Endothelial cell of umbilical vein (primary cell): ENCODE measurements around the gene RASA2. TPM values are rescaled to one million over a fixed set of nuclear protein-coding genes. Genes with fewer than 3 reads are reported as not detected.

Experiments
- BruUV-seq: library from RNA; stranded (reverse); fragments of 400-500 nt; replicated peaks from 2 replicates; lab custom pipeline; 2021; lab: Mats Ljungman, UMichigan
- CTCF ChIA-PET: fragments of 300-600, 350-600 bp; sonication (Branson Sonifier 250); formaldehyde crosslinking; loops from one replicate; lab custom pipeline; 2021; ENCODE audit warnings: antibody characterized with exemption, inconsistent platforms; lab: Charles Lee
- POLR2A ChIA-PET: fragments of 300-600, 350-600 bp; sonication (Branson Sonifier 250); formaldehyde crosslinking; loops from one replicate; lab custom pipeline; 2021; ENCODE audit warnings: antibody characterized with exemption, inconsistent platforms; lab: Charles Lee
- DNase-seq: peaks from one replicate; pipeline ENCODE4 v3.0.0-alpha.2; 2011; ENCODE audit warnings: low read depth, low spot score
- FAIRE-seq: peaks from 2 replicates; lab custom pipeline; 2011; peaks lifted over from hg19 to GRCh38; lab: Jason Lieb, UNC
- H2AFZ ChIP-seq: 2 replicates; pipeline ENCODE4 v1.6.0; 2012; ENCODE audit warnings: low read depth, low read length, control low read depth, inconsistent platforms
- H3K27ac ChIP-seq: 2 replicates; pipeline ENCODE4 v1.5.1; 2011; ENCODE audit warnings: low read depth, mild to moderate bottlenecking, control low read depth, low read length, moderate library complexity; ENCODE audit not compliant: insufficient read depth
- H3K27me3 ChIP-seq, 2 experiments: 2 replicates each; pipeline versions ENCODE4 v1.6.0 to v1.6.1; 2011; ENCODE audit warnings: low read length in 2 of 2, mixed read lengths in 1 of 2; ENCODE audit not compliant: control insufficient read depth in 2 of 2, insufficient read depth in 2 of 2
- H3K36me3 ChIP-seq, 2 experiments: 2 replicates in 1 of 2; 3 replicates in 1 of 2; pipeline ENCODE4 v1.5.1; 2011; ENCODE audit warnings: low read length in 2 of 2, mild to moderate bottlenecking in 1 of 2, moderate library complexity in 1 of 2; ENCODE audit not compliant: control insufficient read depth in 2 of 2, insufficient read depth in 2 of 2; ENCODE audit errors: extremely low read depth in 1 of 2
- H3K4me1 ChIP-seq: 3 replicates; pipeline ENCODE4 v1.5.1; 2011; ENCODE audit warnings: mild to moderate bottlenecking, low read length; ENCODE audit not compliant: control insufficient read depth, insufficient read depth; ENCODE audit errors: extremely low read depth
- H3K4me2 ChIP-seq: 2 replicates; pipeline ENCODE4 v1.6.1; 2011; ENCODE audit warnings: low read length, control low read depth, mixed read lengths; ENCODE audit not compliant: insufficient read depth
- H3K4me3 ChIP-seq, 3 experiments: fragments of 200-600 bp in 1 of 3; sonication (generic), shearing (Covaris generic) in 1 of 3; replicated peaks in 1 of 3; 2 replicates each; pipeline ENCODE4 v1.5.1; 2011 to 2016; ENCODE audit warnings: control low read depth in 3 of 3, low read length in 3 of 3, mild to moderate bottlenecking in 2 of 3, inconsistent platforms in 1 of 3, low read depth in 1 of 3, moderate library complexity in 1 of 3; ENCODE audit not compliant: insufficient read depth in 1 of 3
- H3K79me2 ChIP-seq: 2 replicates; pipeline ENCODE4 v1.6.0; 2012; ENCODE audit warnings: low read length, inconsistent platforms; ENCODE audit not compliant: control insufficient read depth, insufficient read depth
- H3K9ac ChIP-seq: replicated peaks from 2 replicates; pipeline ENCODE3; 2011; ENCODE audit warnings: low read length, control low read depth; ENCODE audit not compliant: insufficient read depth; ENCODE audit errors: extremely low read depth
- H3K9me1 ChIP-seq: replicated peaks from 3 replicates; pipeline ENCODE4 v1.6.0; 2011; ENCODE audit warnings: mild to moderate bottlenecking, low read length; ENCODE audit not compliant: control insufficient read depth, insufficient read depth; ENCODE audit errors: extremely low read depth
- H3K9me3 ChIP-seq: replicated peaks from 2 replicates; pipeline ENCODE4 v1.5.1; 2012; ENCODE audit warnings: low read length, inconsistent platforms; ENCODE audit not compliant: control insufficient read depth, insufficient read depth
- H4K20me1 ChIP-seq: replicated peaks from 2 replicates; pipeline ENCODE3; 2011; ENCODE audit warnings: mild to moderate bottlenecking, low read length; ENCODE audit not compliant: control insufficient read depth, insufficient read depth; ENCODE audit errors: extremely low read depth
- FOS ChIP-seq: IDR thresholded peaks from 2 replicates; pipeline ENCODE4 v1.6.1; 2011; ENCODE audit warnings: mild to moderate bottlenecking, low read length, moderate library complexity, borderline replicate concordance; ENCODE audit not compliant: insufficient read depth
- GATA2 ChIP-seq: IDR thresholded peaks from 2 replicates; pipeline ENCODE4 v1.7.0; 2011; ENCODE audit warnings: low read depth, mild to moderate bottlenecking, moderate library complexity, mixed read lengths, low read length; ENCODE audit not compliant: insufficient read length, insufficient read depth
- JUN ChIP-seq: IDR thresholded peaks from 2 replicates; pipeline ENCODE4 v1.6.1; 2011; ENCODE audit warnings: borderline replicate concordance, low read depth; ENCODE audit not compliant: insufficient read length, insufficient read depth
- MYC ChIP-seq: IDR thresholded peaks from one replicate; pipeline ENCODE4 v1.6.1; 2011; ENCODE audit warnings: mild to moderate bottlenecking, low read depth, low read length
- POLR2A ChIP-seq: IDR thresholded peaks from 2 replicates; pipeline ENCODE4 v1.6.1; 2012; ENCODE audit warnings: low read depth, mild to moderate bottlenecking, control low read depth, low read length
- POLR2AphosphoS5 ChIP-seq: IDR thresholded peaks from 2 replicates; pipeline ENCODE4 v1.6.1; 2012; ENCODE audit warnings: low read depth, mild to moderate bottlenecking, control low read depth, low read length, moderate library complexity; ENCODE audit not compliant: insufficient read depth
- dilution Hi-C: fragments of 300-500 bp; cut with MboI; formaldehyde crosslinking; loops from one replicate; pipeline ENCODE4 v1.15.0; 2019; ENCODE audit warnings: low sequenced_read_pairs; ENCODE audit not compliant: extremely low pct_ligation_motif_present
- intact Hi-C: fragments of 100-400 bp; cut with micrococcal nuclease; formaldehyde crosslinking; loops from one replicate; pipeline ENCODE4 v1.10.0; 2022
- polyA plus RNA-seq, 4 experiments: library from polyadenylated mRNA; depleted of rRNA in 3 of 4; stranded (reverse) in 3 of 4; unstranded in 1 of 4; fragments of >200 nt; gene quantifications; 2 replicates each; pipeline versions ENCODE4 v1.2.1 to v1.2.3, GENCODE V29; 2011 to 2012; ENCODE audit warnings: missing spikeins in 1 of 4
- total RNA-seq: library from RNA; stranded (reverse); gene quantifications from 2 replicates; pipeline ENCODE4 v1.2.3, GENCODE V29; 2021
- TF ChIP-seq, protein P1 (sequence below): IDR thresholded peaks from 2 replicates; pipeline ENCODE4 v1.6.1; 2011; ENCODE audit not compliant: insufficient read depth, insufficient read length
- TF ChIP-seq, protein P2 (sequence below), 2 donors: IDR thresholded peaks; 1 replicate in 1 of 2; 2 replicates in 1 of 2; pipeline ENCODE4 v1.5.1; 2011; ENCODE audit warnings: low read length in 2 of 2, mild to moderate bottlenecking in 2 of 2, moderate library complexity in 2 of 2, control low read depth in 1 of 2, inconsistent platforms in 1 of 2, low read depth in 1 of 2; ENCODE audit not compliant: insufficient read depth in 1 of 2; ENCODE audit errors: extremely low read depth in 1 of 2

The RASA2 gene
- total and polyA plus RNA-seq, 2 donors (not counting 3 experiments of a cell fraction or from before 2014, with no cell fraction given), result 3.1 to 20.2 TPM

GRCh38 chr3:141521781-141522180, 35.0 kb downstream of the RASA2 start:
- Histone ChIP-seq H3K4me3 (no peak overlapping the region), H3K9ac (no peak overlapping the region), H3K9me1 (no peaks in the 10 kb centered on the region), H3K27ac (no peak overlapping the region), H3K9me3 (no peaks in the 10 kb centered on the region), H3K36me3 (peaks cover 2 to 5% of the 10 kb centered on the region in 2 experiments), H3K4me1 (peaks cover 24% of the 10 kb centered on the region), H2AFZ (no peak overlapping the region), H3K4me2 (no peak overlapping the region), H4K20me1 (no peaks in the 10 kb centered on the region), H3K27me3 (no peaks in the 10 kb centered on the region), H3K79me2 (peaks cover 69% of the 10 kb centered on the region)
- intact Hi-C loops, result no loop called here
- TF ChIP-seq, protein P1, sequence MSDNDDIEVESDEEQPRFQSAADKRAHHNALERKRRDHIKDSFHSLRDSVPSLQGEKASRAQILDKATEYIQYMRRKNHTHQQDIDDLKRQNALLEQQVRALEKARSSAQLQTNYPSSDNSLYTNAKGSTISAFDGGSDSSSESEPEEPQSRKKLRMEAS, result no peak
- TF ChIP-seq POLR2AphosphoS5, result no peak
- TF ChIP-seq FOS, result no peak
- TF ChIP-seq JUN, result no peak
- TF ChIP-seq, protein P2, sequence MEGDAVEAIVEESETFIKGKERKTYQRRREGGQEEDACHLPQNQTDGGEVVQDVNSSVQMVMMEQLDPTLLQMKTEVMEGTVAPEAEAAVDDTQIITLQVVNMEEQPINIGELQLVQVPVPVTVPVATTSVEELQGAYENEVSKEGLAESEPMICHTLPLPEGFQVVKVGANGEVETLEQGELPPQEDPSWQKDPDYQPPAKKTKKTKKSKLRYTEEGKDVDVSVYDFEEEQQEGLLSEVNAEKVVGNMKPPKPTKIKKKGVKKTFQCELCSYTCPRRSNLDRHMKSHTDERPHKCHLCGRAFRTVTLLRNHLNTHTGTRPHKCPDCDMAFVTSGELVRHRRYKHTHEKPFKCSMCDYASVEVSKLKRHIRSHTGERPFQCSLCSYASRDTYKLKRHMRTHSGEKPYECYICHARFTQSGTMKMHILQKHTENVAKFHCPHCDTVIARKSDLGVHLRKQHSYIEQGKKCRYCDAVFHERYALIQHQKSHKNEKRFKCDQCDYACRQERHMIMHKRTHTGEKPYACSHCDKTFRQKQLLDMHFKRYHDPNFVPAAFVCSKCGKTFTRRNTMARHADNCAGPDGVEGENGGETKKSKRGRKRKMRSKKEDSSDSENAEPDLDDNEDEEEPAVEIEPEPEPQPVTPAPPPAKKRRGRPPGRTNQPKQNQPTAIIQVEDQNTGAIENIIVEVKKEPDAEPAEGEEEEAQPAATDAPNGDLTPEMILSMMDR (IDR thresholded peaks at IDR 0.05; ENCODE audit: extremely low read depth in 1 of 2, insufficient read depth in 1 of 2, low read depth in 1 of 2, low read length in 2 of 2), result no peak
- TF ChIP-seq MYC, result no peak
- TF ChIP-seq POLR2A, result no peak
- no peak for TF ChIP-seq GATA2
- no peak for DNase-seq
- dilution Hi-C loops, result no loop called here
- FAIRE-seq, result no peak
- ChIA-PET POLR2A (no interaction called here), CTCF (interaction anchor here (0.6 to 1.6 kb wide), 3 partner anchors 21 to 39 kb away, joined by 3 to 5 read pairs (median 3); no protein-coding TSS in a partner anchor)
- no TSS peak for BruUV-seq
